ENCODE measurements around the gene ZFYVE16.
"Not testable (repeated sequence)": the region's sequence is repeated elsewhere in the genome, so short reads cannot be mapped to it uniquely, and the experiment has no call there.

ZFYVE16 gene

DNA sequence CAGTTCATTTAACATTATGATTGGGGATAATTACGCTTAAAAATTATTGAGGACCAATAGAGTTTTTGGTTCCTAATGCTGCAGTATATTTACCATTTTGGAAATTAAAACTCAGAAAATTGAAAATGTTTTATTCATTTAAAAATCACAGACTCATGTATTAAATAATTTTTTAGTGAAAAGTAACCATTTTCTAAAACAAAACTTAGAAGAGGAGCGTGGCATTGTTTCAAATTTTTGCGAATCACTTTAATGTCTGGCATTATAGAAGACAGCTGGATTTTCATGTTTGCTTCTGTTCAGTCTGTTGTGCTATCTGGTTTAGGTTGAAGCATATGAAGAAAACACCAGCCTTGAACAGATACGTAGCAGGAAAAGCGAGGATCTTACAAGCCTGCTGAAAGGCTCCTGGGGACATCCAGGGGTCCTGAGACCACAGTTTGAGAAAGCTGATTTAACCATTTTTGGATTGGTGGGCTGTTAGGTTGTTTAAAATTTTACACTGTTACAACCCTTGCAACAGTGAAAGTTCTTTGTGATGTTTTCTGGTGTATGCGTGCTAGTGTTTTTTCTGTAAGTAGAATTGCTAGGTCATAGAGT, 1.6 kb downstream of the ZFYVE16 start:
- peak in 3 of 56 donors; percentile 5 to 24 (median 8) for DNase-seq

DNA sequence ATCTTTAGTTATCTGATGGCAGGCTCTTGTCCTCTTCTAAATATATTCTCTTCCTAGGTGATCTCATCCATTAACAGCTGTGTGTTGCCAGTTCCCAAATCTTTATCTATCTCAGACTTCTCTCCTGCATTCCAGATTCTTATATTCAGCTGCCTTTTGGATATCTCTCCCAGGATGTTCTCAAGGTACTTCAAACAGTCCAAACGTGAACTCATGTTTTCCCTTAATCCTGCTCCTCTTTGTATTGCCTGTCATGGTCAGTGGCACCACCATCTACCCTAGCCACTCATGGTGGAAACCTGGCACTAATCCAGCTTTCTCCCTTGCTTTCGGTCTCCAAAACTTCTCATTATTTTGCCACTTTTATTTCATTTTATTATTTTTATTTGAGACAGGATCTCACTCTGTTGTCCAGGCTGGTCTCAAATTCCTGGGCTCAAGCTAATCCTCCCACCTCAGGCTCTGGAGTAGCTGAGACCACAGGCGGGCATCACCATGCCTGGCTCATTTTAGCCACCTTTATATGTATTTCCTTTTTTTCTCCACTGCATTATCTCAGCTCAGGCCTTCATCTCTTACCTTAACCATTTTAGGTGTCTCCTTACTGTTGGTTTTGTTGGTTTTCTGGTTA, 3.8 kb downstream of the ZFYVE16 start:
- no peak for DNase-seq

- no peak for DNase-seq
Observed at GRCh38 chr5:80414113-80414512, 6.2 kb downstream of the ZFYVE16 start.

- DNase-seq = no peak
Observed at GRCh38 chr5:80417973-80418372, 10.1 kb downstream of the ZFYVE16 start.

- DNase-seq = not testable (repeated sequence)
Observed at GRCh38 chr5:80424365-80424764, 16.5 kb downstream of the ZFYVE16 start.

GRCh38 chr5:80435476-80435875, 27.6 kb downstream of the ZFYVE16 start:
- no peak for DNase-seq

- DNase-seq = no peak
Observed at GRCh38 chr5:80437326-80437725, 29.5 kb downstream of the ZFYVE16 start.

GRCh38 chr5:80438739-80439138, 30.9 kb downstream of the ZFYVE16 start:
- no peak for DNase-seq

- DNase-seq = no peak
Observed at GRCh38 chr5:80439213-80439612, 31.3 kb downstream of the ZFYVE16 start.

DNA sequence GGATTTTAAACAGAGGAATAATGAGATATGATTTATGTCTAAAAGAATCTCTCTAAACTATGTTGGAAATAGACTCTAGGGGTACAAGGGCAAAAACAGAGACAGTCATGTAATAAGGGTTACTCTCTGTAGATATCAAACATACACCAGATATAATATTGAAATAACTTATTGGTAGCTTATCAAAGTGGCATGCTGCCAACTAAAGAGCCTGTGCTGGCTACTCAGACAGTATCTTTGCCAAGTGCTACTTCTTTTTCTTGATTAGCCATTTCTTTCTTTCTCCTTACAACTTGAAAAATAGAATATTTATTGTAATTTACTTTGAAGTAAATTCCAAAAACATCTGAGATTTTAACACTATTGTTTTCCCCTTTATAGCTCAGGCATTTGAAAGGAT, 34.9 kb downstream of the ZFYVE16 start:
- no peak for DNase-seq

DNA sequence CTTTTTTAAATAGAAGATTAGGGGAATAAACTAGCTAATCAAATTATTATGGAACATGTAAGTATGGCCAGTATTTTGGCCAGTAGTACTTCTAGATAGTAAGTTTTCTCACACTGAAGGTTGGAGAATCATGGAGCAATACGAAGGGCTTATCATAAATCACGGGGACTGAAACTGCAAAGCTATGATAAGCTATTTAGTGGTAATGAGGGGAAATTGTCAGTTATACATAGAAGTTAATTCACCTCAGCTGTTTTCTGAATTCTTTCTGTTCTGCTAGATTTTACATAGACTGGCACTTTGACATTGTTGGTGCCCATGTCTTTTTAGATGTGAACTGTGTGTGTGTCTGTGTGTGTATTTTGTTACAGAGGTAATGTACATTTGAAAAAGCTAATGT, 45.5 kb downstream of the ZFYVE16 start:
- no peak for DNase-seq

DNA sequence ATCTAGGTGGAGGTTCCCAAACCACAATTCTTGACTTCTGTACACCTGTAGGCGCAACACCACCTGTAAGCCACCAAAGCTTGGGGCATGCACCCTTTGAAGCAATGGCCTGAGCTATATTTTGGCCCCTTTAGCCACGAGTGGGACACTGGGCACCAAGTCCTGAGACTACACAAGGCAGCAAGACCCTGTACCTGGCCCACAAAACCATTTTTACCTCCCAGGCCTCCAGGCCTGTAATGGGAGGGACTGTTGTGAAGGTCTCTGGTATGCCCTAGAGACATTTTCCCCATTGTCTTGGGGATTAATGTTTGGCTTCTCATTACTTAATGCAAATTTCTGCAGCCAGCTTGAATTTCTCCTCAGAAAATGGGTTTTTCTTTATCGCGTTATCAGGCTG, 55.4 kb downstream of the ZFYVE16 start:
- no peak for DNase-seq

DNA sequence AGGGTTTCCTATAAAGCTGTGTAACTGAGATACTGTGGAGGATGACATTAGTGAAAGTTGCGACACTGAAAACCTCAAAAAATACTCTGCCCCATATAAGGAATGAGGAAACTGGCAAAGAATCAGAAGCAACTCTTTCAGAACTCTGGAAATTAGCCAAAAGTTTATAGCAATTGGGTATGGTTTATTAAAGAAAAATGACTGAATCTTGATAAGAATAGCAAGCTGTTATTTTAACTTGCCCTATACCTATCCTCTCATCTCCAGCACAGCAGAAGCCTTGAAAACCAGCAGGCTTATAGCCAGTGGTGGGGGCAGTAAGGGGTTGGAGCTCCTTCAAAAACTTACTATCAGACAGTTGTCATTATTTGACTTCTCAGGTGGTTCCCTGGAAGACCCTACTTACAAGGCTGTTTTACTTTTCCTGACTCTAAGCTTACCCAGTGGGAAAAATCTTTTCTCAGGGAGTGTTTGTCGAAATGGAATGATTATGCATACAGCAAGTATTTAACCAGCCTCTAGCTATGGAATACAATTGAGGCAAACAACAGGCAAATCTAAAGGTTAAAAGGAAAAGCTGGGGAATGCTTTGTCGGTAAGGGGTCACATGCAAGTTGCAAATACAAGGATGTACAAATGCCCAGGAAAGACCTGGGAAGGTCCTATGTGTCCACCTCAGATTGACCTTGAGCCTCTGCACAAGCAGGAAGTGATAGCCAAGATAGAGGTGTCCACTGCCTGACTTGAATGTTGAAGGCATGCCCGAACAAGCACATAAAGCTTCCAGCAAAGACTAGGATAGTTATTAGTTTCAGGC, 59.0 kb downstream of the ZFYVE16 start:
- no peak for DNase-seq

DNA sequence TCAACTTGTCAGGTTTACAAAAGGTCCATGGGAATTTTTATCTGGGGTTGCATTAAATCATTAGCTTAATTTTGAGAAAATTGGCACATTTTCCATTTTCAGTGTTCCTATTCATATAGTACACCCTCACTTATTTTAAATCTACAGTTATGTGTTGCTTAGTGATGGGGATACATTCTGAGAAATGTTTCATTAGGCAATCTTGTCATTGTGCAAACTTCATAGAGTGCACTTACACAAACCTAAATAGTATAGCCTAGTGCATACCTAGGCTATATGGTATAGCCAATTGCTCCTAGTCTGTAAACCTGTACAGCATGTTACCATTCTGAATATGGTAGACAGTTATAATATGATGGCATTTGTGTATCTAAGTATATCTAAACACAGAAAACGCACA, 60.3 kb downstream of the ZFYVE16 start:
- no peak for DNase-seq

GRCh38 chr5:80470631-80471030, 62.8 kb downstream of the ZFYVE16 start:
- not testable (repeated sequence) for DNase-seq

- no peak for DNase-seq
Observed at GRCh38 chr5:80474929-80475328, 67.1 kb downstream of the ZFYVE16 start.

- no peak for DNase-seq
Observed at GRCh38 chr5:80479713-80480112, 71.8 kb downstream of the ZFYVE16 start.

DNA sequence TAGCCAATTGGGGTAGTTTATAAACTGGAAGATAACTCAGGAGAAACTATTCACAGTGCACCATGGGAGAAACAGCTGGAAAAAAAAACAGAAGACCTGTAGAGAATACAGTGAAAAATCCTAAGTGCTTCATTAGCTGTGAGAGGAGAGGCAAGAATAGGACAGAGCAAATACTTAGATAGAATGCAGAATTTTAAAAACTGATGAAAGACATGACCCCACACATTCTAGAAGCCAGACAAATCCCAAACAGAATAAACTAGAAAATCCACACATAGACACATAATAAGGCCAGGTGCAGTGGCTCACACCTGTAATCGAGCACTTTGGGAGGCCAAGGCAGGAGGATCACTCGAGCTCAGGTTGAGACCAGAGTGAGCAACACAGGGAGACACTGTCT, 72.5 kb downstream of the ZFYVE16 start:
- no peak for DNase-seq

DNA sequence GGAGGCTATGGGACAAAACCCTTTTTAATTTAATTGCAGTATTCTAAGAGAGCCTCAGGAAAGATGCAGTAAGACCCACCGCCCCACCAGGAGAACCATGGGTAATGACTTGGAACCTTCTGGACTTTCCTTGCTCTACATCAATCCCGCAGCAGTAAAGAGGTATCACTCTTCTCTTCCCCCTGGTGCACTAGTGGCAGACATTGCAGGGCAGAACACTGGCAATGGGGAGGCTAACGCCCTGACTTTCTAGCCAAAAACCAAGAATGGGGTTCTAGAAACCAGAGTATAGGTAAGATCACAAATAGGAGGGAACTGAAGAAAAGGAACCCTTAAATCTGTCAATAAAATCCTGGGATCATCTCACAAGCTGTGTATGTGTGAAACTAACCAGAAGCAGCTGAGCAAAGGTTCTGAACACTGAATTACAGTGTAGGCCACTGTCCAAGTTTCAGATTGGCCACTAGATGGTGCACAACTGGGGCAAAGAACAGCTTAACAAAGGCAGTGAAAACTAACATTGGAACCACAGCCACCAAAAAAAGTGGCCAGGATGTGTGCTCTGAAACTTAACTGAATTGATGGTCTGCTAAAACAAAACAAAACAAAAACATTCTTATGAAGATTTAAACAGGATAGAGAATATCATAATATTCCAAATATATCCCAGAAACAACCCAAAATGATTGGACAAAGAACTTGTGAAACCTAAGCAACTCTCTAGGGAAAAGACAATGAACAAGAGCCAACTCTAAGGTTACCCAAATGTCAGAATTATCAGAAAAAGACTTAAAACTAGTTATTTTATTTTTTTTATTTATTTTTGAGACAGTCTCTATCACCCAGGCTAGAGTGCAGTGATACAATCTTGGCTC, 73.4 kb downstream of the ZFYVE16 start:
- DNase-seq = peak in 12 of 56 donors; percentile 1 to 38 (median 14)

DNA sequence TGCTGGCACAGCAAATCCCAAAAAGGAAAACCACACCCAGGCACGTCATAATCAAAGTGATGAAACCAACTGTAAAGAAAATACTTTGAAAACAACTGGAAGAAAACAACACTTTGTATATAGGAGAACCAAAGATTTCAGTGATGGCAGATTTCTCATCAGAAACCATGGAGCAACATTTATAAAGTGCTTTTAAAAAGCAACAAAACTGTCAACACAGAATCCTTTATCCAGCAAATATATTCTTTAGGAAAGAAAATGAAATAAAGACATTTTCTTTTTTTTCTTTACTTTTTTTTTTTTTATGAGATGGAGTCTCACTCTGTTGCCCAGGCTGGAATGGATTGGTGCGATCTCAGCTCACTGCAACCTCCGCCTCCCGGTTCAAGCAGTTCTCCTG, 74.7 kb downstream of the ZFYVE16 start:
- no peak for DNase-seq

DNA sequence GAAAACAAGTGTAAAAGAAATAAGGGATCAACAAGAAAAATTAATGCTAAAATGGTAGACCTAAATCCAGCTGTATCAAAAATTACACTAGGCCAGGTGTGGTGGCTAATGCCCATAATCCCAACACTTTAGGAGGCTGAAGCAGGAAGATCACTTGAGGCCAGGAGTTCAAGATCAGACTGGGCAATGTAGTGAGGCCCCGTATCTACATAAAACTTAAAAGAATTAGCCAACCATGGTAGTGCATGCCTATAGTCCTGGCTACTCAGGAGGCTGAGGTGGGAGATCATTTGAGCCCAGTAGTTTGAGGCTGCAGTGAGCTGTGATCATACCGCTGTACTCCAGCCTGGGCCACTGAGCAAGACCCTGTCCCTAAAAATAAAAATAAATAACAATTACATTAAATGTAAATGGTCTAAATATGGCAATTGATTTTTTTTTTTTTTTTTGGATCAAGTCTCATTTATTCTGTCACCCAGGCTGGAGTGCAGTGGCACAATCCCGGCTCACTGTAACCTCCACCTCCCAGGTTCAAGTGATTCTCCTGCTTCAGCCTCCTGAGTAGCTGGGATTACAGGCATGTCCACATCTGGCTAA, 75.9 kb downstream of the ZFYVE16 start:
- no peak for DNase-seq

All from nucleus accumbens (tissue), 56 donors.